Smooth muscle cell (in vitro differentiated cells): Measurements from ENCODE around the gene ASB3. TPM values are rescaled to one million over a fixed set of nuclear protein-coding genes. Genes with fewer than 3 reads are reported as not detected.

Experiments
- DNase-seq: peaks from one replicate; lab custom pipeline; 2025; ENCODE audit not compliant: unreplicated experiment; lab: John Stamatoyannopoulos, UW
- H2AFZ ChIP-seq: fragments of 200-600 bp; sonication (generic); 2 replicates; pipeline ENCODE4 v1.6.0; 2016; ENCODE audit warnings: antibody characterized with exemption, low read depth, mild to moderate bottlenecking
- H3F3A ChIP-seq: fragments of 200-600 bp; sonication (generic); 2 replicates; pipeline ENCODE4 v1.6.0; 2017; ENCODE audit warnings: antibody characterized with exemption, low read depth
- H3K27ac ChIP-seq: fragments of 200-600 bp; sonication (generic); 2 replicates; pipeline ENCODE4 v1.5.1; 2016; ENCODE audit warnings: low read depth, mild to moderate bottlenecking
- H3K27me3 ChIP-seq: fragments of 200-600 bp; sonication (generic); 2 replicates; pipeline ENCODE4 v1.6.1; 2016; ENCODE audit warnings: low read depth, mild to moderate bottlenecking
- H3K36me3 ChIP-seq: fragments of 200-600 bp; sonication (generic); 2 replicates; pipeline ENCODE4 v1.5.1; 2016; ENCODE audit warnings: low read depth
- H3K4me1 ChIP-seq: fragments of 200-600 bp; sonication (generic); 2 replicates; pipeline ENCODE4 v1.5.1; 2016; ENCODE audit warnings: low read depth
- H3K4me2 ChIP-seq: fragments of 200-600 bp; sonication (generic); 2 replicates; pipeline ENCODE4 v1.6.0; 2016; ENCODE audit warnings: mild to moderate bottlenecking
- H3K4me3 ChIP-seq: fragments of 200-600 bp; sonication (generic); 2 replicates; pipeline ENCODE4 v1.5.1; 2016; ENCODE audit warnings: mild to moderate bottlenecking
- H3K79me2 ChIP-seq: fragments of 200-600 bp; sonication (generic); 2 replicates; pipeline ENCODE4 v1.6.0; 2016; ENCODE audit warnings: low read depth, mild to moderate bottlenecking
- H3K9ac ChIP-seq: fragments of 200-600 bp; sonication (generic); 2 replicates; pipeline ENCODE4 v1.6.0; 2016; ENCODE audit warnings: low read depth
- H3K9me3 ChIP-seq: fragments of 200-600 bp; sonication (generic); replicated peaks from 2 replicates; pipeline ENCODE4 v1.5.1; 2016; ENCODE audit warnings: low read depth
- H4K20me1 ChIP-seq: fragments of 200-600 bp; sonication (generic); 2 replicates; pipeline ENCODE4 v1.6.0; 2016; ENCODE audit warnings: low read depth
- WGBS: methylation state at CpG from one replicate; pipeline ENCODE4 v1.1.7; 2016; ENCODE audit warnings: low lambda C conversion rate; 5-methylcytosine and 5-hydroxymethylcytosine counted together
- polyA plus RNA-seq: library from polyadenylated mRNA; unstranded; fragments of >200 nt; fragmentation: Nextera tagmentation; extraction: Ambion mirVana; gene quantifications from 2 replicates; pipeline ENCODE4 v1.2.1, GENCODE V29; 2016
- total RNA-seq: library from RNA; depleted of rRNA; stranded (reverse); fragments of >200 nt; gene quantifications from 2 replicates; pipeline ENCODE4 v1.2.3, GENCODE V29; 2014
- TF ChIP-seq, protein P1 (sequence below): fragments of 200-600 bp; sonication (generic); IDR thresholded peaks from 2 replicates; pipeline ENCODE4 v1.5.1; 2017; ENCODE audit warnings: borderline replicate concordance, mild to moderate bottlenecking, antibody characterized with exemption; ENCODE audit not compliant: insufficient read depth, poor library complexity, severe bottlenecking

ASB3 gene
- total and polyA plus RNA-seq, 2 experiments from 2014 or later = 19.0 to 24.9 TPM

DNA sequence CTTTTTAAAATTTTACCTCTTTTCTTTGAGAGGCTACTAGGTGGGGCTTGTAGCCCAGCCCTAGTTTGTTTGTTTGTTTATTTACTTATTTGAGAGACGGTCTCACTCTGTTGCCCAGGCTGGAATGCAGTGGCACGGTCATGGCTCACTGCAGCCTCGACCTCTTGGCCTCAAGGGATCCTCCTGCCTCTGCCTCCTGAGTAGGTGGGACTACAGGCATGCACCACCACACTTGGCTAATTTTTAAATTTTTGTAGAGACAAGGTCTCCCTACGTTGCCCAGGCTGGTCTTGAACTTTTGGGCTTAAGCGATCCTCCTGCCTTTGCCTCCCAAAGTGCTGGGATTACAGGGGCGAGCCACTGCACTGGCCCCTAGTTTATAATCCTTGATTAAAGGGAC is 35.1 kb upstream of the ASB3 start:
- Histone ChIP-seq H3K79me2 (no peaks in the 10 kb centered on the region), H3K4me3 (no peak overlapping the region), H4K20me1 (no peaks in the 10 kb centered on the region), H3F3A (no peaks in the 10 kb centered on the region), H3K27ac (no peak overlapping the region), H3K9ac (no peak overlapping the region), H3K36me3 (peaks cover 22% of the 10 kb centered on the region), H3K4me2 (no peak overlapping the region), H2AFZ (no peak overlapping the region), H3K27me3 (no peaks in the 10 kb centered on the region), H3K4me1 (no peaks in the 10 kb centered on the region), H3K9me3 (no peaks in the 10 kb centered on the region)
- TF ChIP-seq, protein P1, sequence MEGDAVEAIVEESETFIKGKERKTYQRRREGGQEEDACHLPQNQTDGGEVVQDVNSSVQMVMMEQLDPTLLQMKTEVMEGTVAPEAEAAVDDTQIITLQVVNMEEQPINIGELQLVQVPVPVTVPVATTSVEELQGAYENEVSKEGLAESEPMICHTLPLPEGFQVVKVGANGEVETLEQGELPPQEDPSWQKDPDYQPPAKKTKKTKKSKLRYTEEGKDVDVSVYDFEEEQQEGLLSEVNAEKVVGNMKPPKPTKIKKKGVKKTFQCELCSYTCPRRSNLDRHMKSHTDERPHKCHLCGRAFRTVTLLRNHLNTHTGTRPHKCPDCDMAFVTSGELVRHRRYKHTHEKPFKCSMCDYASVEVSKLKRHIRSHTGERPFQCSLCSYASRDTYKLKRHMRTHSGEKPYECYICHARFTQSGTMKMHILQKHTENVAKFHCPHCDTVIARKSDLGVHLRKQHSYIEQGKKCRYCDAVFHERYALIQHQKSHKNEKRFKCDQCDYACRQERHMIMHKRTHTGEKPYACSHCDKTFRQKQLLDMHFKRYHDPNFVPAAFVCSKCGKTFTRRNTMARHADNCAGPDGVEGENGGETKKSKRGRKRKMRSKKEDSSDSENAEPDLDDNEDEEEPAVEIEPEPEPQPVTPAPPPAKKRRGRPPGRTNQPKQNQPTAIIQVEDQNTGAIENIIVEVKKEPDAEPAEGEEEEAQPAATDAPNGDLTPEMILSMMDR = no peak
- no peak for DNase-seq
- WGBS = 98% methylated on average over 6 of the region's 6 CpGs

GRCh38 chr2:53820711-53821110 is 34.0 kb upstream of the ASB3 start:
- Histone ChIP-seq H3K9me3 (no peaks in the 10 kb centered on the region), H3K27me3 (no peaks in the 10 kb centered on the region), H4K20me1 (no peaks in the 10 kb centered on the region), H3K4me1 (no peaks in the 10 kb centered on the region), H3K4me3 (no peak overlapping the region), H3K36me3 (peaks cover 25% of the 10 kb centered on the region), H3F3A (no peaks in the 10 kb centered on the region), H3K79me2 (no peaks in the 10 kb centered on the region), H2AFZ (no peak overlapping the region), H3K4me2 (no peak overlapping the region), H3K27ac (no peak overlapping the region), H3K9ac (no peak overlapping the region)
- no peak for DNase-seq
- TF ChIP-seq, protein P1 = no peak
- 94% methylated on average over 4 of the region's 4 CpGs for WGBS

GRCh38 chr2:53820048-53820447 is 33.3 kb upstream of the ASB3 start:
- Histone ChIP-seq H3K9me3 (no peaks in the 10 kb centered on the region), H3K4me2 (no peak overlapping the region), H3K36me3 (peaks cover 25% of the 10 kb centered on the region), H3K79me2 (no peaks in the 10 kb centered on the region), H3K9ac (no peak overlapping the region), H3F3A (no peaks in the 10 kb centered on the region), H3K27me3 (no peaks in the 10 kb centered on the region), H3K4me1 (no peaks in the 10 kb centered on the region), H3K4me3 (no peak overlapping the region), H3K27ac (no peak overlapping the region), H2AFZ (no peak overlapping the region), H4K20me1 (no peaks in the 10 kb centered on the region)
- DNase-seq = no peak
- WGBS = 94% methylated on average over 9 of the region's 9 CpGs
- TF ChIP-seq, protein P1 = no peak

DNA sequence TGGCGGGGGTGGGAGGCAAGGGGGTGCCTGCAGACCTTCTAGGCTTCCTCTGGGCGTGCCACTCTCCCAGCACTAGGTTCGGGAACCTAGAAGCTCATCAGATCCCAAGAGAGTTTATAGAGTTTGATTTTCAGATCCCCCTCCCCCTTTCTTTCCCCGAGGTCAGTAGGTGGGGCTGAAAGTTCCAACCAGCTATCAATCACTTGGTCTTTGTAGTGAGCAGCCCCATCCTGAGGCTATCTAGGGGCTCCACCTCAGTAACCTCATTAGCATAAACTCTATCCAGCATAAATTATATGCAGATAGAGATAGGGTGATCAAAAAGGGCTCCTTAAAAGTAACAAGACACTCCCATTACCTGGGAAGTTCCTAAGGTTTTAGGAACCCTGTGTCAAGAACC is 32.9 kb upstream of the ASB3 start:
- Histone ChIP-seq H3K27ac (no peak overlapping the region), H3F3A (no peaks in the 10 kb centered on the region), H3K4me2 (no peak overlapping the region), H3K36me3 (peaks cover 25% of the 10 kb centered on the region), H3K4me1 (no peaks in the 10 kb centered on the region), H3K27me3 (no peaks in the 10 kb centered on the region), H4K20me1 (no peaks in the 10 kb centered on the region), H3K4me3 (no peak overlapping the region), H2AFZ (no peak overlapping the region), H3K79me2 (no peaks in the 10 kb centered on the region), H3K9ac (no peak overlapping the region), H3K9me3 (no peaks in the 10 kb centered on the region)
- WGBS = 90% methylated on average over 4 of the region's 4 CpGs
- DNase-seq = no peak
- TF ChIP-seq, protein P1 = no peak
